Non-pigmented ciliary epithelial cell (primary cell): ENCODE results near the gene POLD1.
"Not testable (repeated sequence)": the region's sequence is repeated elsewhere in the genome, so short reads cannot be mapped to it uniquely, and the experiment has no call there.

Experiments used
- DNase-seq: peaks from one replicate; pipeline ENCODE4 v3.0.0-alpha.2; 2010; ENCODE audit warnings: low read depth

POLD1 gene

GRCh38 chr19:50435627-50436026 lies 51.5 kb downstream of the POLD1 start:
- no peak for DNase-seq

DNA sequence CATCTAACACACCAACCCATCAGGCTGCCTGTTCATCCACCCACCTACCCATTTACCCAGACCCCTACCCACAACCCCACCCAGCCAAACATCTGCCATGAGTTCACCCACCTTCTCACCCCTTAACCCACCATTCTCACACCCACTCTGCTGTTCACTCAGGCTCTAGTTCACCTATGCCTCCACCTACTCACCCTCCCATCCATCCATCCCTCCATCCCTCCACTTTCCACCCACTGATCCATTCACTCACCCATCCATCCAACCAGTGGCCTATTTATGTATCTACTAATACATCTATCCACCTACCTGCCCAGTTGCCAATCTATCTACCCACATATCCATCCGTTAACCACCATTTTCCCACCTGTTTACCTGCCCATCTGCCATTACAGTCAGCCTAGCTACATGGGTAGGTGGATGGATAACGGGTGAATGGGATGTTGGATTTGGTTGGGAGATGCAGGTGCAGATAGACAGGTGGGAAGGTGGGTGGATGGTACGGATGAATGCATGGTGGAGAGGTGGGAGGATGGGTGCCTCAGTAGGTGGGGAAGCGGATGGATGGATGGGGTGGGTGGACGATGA lies 53.8 kb downstream of the POLD1 start:
- DNase-seq: no peak

DNA sequence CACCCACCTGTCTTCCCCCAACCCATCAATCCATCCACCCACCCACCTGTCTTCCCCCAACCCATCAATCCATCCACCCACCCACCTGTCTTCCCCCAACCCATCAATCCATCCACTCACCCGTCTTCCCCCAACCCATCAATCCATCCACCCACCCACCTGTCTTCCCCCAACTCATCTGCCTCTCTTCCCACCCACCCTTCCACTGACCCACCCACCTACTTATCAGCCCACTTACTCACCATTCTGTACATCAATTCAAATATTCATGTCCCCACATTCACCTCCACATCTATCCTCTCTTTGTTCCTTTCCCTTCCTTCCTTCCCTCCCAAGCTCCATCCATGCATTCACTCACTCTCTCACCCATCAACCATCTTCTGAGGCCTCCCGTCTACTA lies 55.0 kb downstream of the POLD1 start:
- not testable (repeated sequence) for DNase-seq

DNA sequence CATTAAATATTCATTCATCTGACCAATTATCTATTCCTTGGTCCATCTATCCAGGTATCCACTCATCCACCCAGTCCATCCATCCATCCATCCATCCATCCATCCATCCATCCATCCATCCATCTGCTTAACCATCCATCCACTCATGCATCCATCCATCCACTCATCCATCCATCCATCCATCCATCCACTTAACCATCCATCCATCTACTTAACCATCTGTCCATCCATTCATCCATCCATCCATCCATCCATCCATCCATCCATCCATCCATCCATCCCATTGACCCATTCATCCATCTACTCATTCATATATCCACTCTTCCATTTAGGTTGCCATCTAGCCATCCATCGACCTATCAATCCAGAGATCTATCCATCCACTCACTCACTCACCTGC lies 59.9 kb downstream of the POLD1 start:
- no peak for DNase-seq

DNA sequence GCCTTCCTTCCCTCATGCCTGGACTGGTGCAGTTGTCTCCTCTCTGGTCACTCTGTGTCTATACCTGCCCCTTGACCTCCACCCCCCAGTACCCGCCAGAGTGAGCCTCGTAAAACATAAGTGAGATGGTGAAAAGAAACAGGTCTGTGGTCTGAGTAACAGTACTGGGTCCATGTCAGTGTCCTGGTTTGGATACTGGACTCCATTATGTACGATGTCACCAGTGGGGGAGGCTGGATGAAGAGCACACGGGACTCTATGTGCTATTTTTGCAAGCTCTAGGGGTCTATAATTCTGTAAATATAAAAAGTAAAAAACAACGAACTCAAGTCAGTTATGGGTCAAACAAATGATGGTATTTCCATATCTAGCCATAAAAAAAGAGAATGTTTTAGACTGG lies 62.9 kb downstream of the POLD1 start:
- DNase-seq: no peak

GRCh38 chr19:50447750-50448149 lies 63.6 kb downstream of the POLD1 start:
- DNase-seq: no peak

GRCh38 chr19:50449236-50449899 lies 65.2 kb downstream of the POLD1 start:
- no peak for DNase-seq

DNA sequence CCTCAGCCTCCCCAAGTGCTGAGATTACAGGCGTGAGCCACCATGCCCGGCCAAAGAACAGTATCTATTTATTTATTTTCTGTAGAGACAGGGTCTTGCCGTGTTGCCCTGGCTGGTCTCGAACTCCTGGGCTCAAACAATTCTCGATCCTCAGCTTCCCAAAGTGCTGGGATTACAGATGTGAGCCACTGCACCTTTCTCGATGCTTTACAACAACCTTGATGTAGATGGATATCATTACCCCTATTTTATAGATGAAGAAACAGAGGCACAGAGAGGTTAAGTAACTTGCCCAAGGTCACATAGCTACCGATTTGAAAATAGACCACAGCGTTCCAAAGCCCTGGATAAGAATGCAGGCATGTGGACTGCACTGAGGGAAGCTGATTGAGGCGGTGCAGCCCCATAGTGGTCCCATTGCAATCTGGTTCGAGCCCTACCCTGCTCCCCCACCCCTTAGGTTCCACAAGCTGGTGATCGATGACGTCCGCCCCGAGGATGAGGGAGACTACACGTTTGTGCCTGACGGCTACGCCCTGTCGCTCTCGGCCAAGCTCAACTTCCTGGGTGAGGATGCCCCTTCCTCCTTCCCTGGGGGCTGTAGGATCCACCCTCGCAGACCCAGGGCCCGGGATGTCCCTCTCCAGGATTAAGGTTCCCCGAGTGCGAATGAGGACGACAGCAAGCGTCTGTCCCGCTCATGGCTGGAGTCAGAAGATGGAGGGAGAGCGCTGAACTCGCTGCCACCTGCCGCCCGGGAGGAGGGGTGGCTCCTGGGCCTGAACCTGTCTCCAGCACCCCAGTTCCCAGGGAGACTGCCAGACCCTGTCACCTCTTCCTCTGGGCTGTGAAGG lies 66.4 kb downstream of the POLD1 start:
- DNase-seq: no peak

DNA sequence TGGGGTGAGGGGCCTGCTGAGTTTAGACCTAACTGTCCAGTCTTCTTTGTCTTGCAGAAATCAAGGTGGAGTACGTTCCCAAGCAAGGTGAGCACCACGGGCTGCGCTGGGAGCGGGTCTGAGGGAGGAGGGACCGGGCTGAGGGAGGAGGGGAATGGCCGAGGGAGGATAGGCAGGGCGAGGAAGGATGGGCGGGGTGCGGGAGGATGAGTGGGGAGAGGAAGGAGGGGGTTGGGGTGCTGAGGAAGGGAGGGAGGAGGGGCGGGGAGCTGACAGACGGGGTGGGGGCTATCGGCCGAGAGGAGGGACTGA lies 67.0 kb downstream of the POLD1 start:
- no peak for DNase-seq

DNA sequence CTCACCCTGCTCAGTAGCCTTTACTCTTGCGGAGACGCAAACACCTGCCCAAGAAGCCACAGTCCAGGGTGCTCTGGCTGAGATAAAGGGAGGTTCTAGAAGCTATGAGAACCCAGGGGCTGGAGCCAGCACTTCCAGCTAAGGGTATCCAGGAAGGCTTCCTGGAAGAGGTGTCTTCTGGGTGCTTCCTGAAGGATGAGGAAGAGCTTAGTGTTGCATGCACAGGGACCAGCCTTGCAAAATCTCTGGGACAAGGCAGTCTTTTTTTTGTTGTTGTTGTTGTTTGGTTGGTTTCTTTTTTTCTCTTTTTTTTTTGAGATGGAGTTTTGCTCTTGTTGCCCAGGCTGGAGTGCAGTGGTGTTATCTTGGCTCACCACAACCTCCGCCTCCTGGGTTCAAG lies 69.1 kb downstream of the POLD1 start:
- DNase-seq: no peak

DNA sequence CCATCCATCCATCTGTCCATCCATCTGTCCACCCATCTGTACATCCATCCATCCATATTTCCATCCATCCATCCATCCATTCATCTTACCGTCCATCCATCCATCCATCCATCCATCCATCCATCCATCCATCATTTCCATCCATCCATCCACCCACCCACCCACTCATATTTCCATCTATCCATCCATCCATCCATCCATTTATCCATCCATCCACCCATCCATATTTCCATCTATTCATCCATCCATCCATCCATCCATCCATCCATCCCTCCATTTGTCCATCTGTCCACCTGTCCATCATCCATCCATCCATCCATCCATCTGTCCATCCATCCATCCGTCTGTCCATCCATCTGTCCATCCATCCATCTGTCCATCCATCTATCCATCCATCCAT lies 71.8 kb downstream of the POLD1 start:
- DNase-seq: no peak

DNA sequence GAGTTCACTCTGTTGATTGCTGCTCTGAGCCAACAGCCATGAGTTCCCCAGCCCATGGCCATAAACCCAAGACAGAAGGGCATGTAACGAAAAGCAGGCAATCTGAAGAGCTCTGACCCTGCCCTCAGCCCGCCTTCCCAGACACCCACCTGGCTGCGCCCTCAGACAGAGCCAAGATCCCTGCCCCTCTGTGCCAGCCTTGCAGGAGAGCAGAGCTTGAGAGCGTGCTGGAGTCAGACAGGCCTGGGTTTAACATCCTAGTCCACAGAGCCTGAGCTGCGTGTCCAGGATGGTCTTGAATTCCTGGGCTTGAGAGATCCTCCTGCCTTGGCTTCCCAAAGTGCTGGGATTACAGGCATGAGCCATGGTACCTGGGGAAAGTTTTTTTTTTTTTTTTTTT lies 73.2 kb downstream of the POLD1 start:
- no peak for DNase-seq

DNA sequence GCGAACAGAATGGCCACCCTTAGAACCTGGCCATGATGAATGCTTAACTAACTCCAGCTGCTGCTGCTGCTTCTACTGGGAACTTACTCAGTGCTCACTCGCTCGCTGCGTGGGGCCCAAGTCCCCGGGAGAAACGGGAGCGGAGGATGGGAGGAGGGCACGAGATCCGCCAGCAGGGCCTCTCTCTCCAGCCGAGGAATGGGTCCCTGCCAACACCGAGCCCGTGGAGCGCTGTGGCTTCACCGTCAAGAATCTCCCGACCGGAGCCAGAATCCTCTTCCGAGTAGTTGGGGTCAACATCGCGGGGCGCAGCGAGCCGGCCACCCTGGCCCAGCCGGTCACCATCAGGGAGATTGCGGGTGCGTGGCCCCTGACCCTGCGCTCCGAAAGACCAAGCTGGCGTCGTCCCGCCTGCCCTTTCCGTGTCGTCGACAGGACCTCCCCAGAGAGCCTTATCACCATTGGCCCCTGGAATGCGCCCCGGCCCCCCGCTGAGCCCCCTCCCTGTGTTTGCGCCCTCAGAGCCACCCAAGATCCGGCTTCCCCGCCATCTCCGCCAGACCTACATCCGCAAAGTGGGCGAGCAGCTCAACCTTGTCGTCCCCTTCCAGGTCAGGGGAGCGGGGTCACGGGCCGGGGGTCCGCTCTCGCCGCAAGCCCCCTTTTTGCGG lies 74.4 kb downstream of the POLD1 start:
- no peak for DNase-seq

- DNase-seq: no peak
Measured at GRCh38 chr19:50459067-50459456, 74.9 kb downstream of the POLD1 start.

- DNase-seq: no peak
Measured at GRCh38 chr19:50459638-50460037, 75.5 kb downstream of the POLD1 start.

- DNase-seq: no peak
Measured at GRCh38 chr19:50460161-50460765, 76.1 kb downstream of the POLD1 start.

GRCh38 chr19:50461066-50461875 lies 77.1 kb downstream of the POLD1 start:
- no peak for DNase-seq

- no peak for DNase-seq
Measured at GRCh38 chr19:50462970-50463369, 78.8 kb downstream of the POLD1 start.

DNA sequence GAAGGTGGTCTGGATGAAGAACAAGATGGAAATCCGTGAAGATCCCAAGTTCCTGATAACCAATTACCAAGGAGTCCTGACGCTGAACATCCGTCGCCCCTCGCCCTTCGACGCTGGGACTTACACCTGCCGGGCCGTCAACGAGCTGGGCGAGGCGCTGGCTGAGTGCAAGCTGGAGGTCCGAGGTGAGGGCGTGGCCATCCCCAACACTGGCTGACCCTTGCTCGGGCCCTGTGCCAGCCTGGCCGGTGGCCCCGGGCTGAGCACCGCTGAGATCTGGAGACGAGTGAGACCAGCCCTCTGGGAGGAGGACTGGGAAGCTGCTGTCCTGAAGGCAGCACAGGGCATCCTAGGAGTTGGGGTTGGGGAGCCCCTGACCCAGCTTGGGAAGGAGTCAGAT lies 80.2 kb downstream of the POLD1 start:
- no peak for DNase-seq

- no peak for DNase-seq
Measured at GRCh38 chr19:50465000-50465399, 80.9 kb downstream of the POLD1 start.

DNA sequence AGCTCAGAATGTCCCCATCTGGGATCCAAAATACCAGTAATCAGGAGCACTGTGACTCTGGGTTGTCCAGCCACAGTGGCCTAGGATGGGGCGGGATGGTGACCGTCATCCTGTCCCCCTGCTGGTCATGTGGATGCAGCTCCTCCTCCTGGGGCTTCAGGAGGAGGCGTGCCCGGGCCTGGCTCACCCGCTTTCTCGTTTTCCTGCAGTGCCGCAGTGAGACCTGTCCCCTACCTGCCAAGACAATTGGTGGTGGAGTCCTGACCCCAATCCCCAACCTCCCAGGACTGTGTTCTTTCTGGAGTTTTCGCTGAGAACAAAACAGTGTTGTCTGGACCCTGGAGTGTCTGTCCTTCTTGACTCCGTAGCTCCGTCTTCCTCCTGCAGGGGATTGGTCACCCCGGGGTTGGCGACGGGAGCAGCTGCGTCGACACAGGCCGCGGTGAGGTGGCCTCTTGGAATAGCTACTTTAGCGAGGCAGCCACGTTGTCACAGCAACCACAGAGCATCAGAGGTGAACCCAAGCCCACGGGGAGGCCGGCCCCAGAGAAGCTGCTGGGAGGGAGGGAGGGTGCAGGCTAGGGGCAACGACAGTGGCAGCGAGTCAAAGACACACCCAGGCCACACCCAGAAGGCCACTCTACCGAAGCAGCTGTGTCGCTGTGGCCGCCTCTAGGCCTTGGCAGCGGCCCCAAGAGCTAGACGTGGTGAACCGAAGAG lies 82.0 kb downstream of the POLD1 start:
- DNase-seq: no peak
